Stimulated activated CD8-positive, alpha-beta memory T cell treated with anti-CD3 and anti-CD28 coated beads, Interleukin-15, amount 100 ng/mL, for 4 hours (primary cell): ENCODE measurements around the gene IFFO2.

Source experiments
- DNase-seq, 2 donors: peaks; one replicate each; pipeline ENCODE4 v3.0.0-alpha.2; 2020; ENCODE audit warnings: low read depth in 2 of 2

Gene IFFO2

GRCh38 chr1:18950401-18951026 lies 6.0 kb downstream of the IFFO2 start:
- no peak for DNase-seq

- no peak for DNase-seq
Observed at GRCh38 chr1:18949686-18950400, 6.6 kb downstream of the IFFO2 start.

GRCh38 chr1:18948913-18949685 lies 7.4 kb downstream of the IFFO2 start:
- DNase-seq, result no peak

- DNase-seq, result peak; percentile 36
Observed at GRCh38 chr1:18948048-18948912, 8.2 kb downstream of the IFFO2 start.

- no peak for DNase-seq
Observed at GRCh38 chr1:18947570-18947969, 8.9 kb downstream of the IFFO2 start.

- DNase-seq, result no peak
Observed at GRCh38 chr1:18946550-18947381, 9.7 kb downstream of the IFFO2 start.

GRCh38 chr1:18945401-18945849 lies 11.1 kb downstream of the IFFO2 start:
- DNase-seq, result no peak

GRCh38 chr1:18944810-18945209 lies 11.7 kb downstream of the IFFO2 start:
- DNase-seq, result no peak

GRCh38 chr1:18943914-18944572 lies 12.4 kb downstream of the IFFO2 start:
- no peak for DNase-seq

GRCh38 chr1:18943162-18943561 lies 13.3 kb downstream of the IFFO2 start:
- no peak for DNase-seq

- no peak for DNase-seq
Observed at GRCh38 chr1:18942340-18942739, 14.1 kb downstream of the IFFO2 start.

- no peak for DNase-seq
Observed at GRCh38 chr1:18941221-18942141, 15.0 kb downstream of the IFFO2 start.

GRCh38 chr1:18940303-18941020 lies 16.0 kb downstream of the IFFO2 start:
- no peak for DNase-seq

- no peak for DNase-seq
Observed at GRCh38 chr1:18939398-18940302, 16.8 kb downstream of the IFFO2 start.

- DNase-seq, result no peak
Observed at GRCh38 chr1:18938707-18939070, 17.8 kb downstream of the IFFO2 start.

GRCh38 chr1:18938008-18938706 lies 18.3 kb downstream of the IFFO2 start:
- DNase-seq, result no peak

GRCh38 chr1:18937539-18937938 lies 18.9 kb downstream of the IFFO2 start:
- no peak for DNase-seq
